ENCODE results near the gene TRAFD1. TPM values are rescaled to one million over a fixed set of nuclear protein-coding genes. Genes with fewer than 3 reads are reported as not detected.

The TRAFD1 gene
- total RNA-seq, 4 donors from 2014 or later = 28.2 to 37.7 (median 30.2) TPM

DNA sequence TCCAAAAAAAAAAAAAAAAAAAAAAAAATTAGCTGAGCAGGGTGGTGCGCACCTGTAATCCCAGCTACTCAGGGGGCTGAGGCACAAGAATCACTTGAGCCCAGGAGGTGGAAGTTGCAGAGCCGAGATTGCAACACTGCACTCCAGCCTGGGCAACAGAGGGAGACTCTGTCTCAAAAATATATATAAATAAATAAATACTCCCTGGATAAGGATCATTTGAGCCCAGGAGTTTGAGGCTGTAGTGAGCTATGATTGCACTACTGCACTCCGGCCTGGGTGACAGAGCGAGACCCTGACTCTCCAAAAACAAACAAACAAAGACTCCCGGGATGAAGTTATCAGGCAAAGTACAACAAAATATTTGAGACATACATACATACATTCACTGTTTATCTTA is 13.4 kb upstream of the TRAFD1 start:
- Histone ChIP-seq H3K4me3 (no peak overlapping the region), H3K9me3 (no peaks in the 10 kb centered on the region), H3K36me3 (no peaks in the 10 kb centered on the region), H3K4me1 (peaks cover 0 to 22% (median 6%) of the 10 kb centered on the region in 3 donors), H3K27ac (no peak overlapping the region), H3K27me3 (no peaks in the 10 kb centered on the region)
- TF ChIP-seq, protein P1, sequence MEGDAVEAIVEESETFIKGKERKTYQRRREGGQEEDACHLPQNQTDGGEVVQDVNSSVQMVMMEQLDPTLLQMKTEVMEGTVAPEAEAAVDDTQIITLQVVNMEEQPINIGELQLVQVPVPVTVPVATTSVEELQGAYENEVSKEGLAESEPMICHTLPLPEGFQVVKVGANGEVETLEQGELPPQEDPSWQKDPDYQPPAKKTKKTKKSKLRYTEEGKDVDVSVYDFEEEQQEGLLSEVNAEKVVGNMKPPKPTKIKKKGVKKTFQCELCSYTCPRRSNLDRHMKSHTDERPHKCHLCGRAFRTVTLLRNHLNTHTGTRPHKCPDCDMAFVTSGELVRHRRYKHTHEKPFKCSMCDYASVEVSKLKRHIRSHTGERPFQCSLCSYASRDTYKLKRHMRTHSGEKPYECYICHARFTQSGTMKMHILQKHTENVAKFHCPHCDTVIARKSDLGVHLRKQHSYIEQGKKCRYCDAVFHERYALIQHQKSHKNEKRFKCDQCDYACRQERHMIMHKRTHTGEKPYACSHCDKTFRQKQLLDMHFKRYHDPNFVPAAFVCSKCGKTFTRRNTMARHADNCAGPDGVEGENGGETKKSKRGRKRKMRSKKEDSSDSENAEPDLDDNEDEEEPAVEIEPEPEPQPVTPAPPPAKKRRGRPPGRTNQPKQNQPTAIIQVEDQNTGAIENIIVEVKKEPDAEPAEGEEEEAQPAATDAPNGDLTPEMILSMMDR (IDR thresholded peaks at IDR 0.05) = peak in 1 of 4 experiments; percentile 11
- TF ChIP-seq POLR2A (IDR thresholded peaks at IDR 0.05) = no peak
- ATAC-seq = no peak
- 68 to 75% methylated on average over 5 of the region's 5 CpGs for WGBS, 2 donors (ENCODE audit: low coverage in 1 of 2)

DNA sequence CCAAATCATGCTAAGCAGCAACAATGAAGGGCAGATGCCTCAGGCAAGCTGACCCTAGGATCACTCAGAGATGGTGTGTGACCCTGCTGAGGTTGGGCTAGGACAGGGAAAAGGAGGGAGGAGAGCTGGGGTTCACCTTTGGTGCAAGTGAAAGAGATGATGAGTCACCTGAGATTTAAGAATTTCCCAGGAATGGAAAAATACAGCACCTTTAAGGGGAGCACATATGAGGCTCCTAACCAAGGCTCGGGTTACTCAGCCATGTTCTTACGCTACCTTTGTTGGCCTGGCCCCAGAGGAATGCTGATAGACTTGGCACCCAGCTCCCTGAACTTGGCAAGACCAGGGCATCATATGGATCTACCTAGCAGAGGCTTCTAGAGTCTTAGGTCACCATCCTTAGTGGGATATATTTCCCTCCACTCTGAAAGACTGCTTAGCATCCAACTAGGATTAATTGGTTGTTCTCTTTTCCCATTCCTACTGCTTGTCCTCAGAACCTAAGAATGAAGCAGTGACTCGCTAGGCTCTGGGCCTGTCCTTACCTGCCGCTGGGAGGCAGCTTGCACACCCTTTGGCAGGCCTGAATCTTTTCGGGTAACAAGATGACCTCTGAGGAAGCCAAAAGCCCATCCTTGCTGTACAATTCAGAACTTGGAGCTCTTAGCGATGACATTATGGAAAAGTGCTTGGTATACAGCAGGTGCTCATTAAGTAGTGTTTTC is 12.8 kb upstream of the TRAFD1 start:
- Histone ChIP-seq H3K4me3 (no peak overlapping the region), H3K27me3 (no peaks in the 10 kb centered on the region), H3K9me3 (no peaks in the 10 kb centered on the region), H3K36me3 (no peaks in the 10 kb centered on the region), H3K27ac (no peak overlapping the region), H3K4me1 (peaks cover 0 to 16% (median 3%) of the 10 kb centered on the region in 3 donors)
- no peak for TF ChIP-seq POLR2A (IDR thresholded peaks at IDR 0.05)
- no peak for TF ChIP-seq EP300 (IDR thresholded peaks at IDR 0.05)
- TF ChIP-seq, protein P1 (IDR thresholded peaks at IDR 0.05) = no peak
- TF ChIP-seq POLR2AphosphoS5 (IDR thresholded peaks at IDR 0.05) = no peak
- no peak for ATAC-seq
- 85% methylated on average over 5 of the region's 6 CpGs for WGBS, 2 donors (ENCODE audit: low coverage in 1 of 2)

DNA sequence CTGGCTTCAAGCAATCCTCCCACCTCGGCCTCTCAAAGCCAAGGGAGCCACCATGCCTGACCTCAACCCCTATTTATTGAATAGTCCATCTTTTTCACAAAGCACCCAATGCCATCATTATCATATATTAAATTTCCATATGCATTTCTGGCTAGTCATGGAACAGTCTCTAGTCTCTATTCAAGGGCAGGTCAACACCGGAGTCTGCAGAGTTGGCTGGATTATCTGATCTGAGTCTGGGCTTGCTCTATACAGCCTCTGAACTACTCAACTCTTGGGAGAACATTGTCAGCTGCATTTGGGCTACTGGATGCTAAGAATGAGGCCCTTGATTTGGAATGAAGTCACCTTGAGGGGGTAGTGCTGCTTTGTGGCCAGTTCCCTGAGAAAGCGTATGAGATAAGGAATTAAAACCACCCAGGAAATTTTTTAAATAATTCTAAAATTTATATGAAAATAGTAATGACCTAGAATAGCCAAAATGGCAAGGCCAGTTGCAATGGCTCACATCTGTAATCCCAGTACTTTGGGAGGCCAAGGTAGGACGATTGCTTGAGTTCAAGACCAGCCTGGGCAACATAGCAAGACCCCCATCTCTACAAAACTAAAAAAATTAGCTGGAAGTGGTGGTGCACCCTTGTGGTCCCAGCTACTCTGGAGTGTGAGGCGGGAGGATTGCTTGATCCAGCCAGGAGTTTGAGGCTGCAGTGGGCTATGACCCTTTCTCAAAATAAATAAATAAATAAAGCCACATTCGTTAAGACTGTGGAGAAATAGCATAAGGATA is 9.9 kb upstream of the TRAFD1 start:
- Histone ChIP-seq H3K36me3 (no peaks in the 10 kb centered on the region), H3K27ac (no peak overlapping the region), H3K4me1 (no peaks in the 10 kb centered on the region), H3K9me3 (no peaks in the 10 kb centered on the region), H3K27me3 (no peaks in the 10 kb centered on the region), H3K4me3 (no peak overlapping the region)
- no peak for TF ChIP-seq EP300 (IDR thresholded peaks at IDR 0.05)
- no peak for ATAC-seq
- 87 to 89% methylated on average over 4 to 6 of the region's 6 CpGs for WGBS, 2 donors (ENCODE audit: low coverage in 1 of 2)

DNA sequence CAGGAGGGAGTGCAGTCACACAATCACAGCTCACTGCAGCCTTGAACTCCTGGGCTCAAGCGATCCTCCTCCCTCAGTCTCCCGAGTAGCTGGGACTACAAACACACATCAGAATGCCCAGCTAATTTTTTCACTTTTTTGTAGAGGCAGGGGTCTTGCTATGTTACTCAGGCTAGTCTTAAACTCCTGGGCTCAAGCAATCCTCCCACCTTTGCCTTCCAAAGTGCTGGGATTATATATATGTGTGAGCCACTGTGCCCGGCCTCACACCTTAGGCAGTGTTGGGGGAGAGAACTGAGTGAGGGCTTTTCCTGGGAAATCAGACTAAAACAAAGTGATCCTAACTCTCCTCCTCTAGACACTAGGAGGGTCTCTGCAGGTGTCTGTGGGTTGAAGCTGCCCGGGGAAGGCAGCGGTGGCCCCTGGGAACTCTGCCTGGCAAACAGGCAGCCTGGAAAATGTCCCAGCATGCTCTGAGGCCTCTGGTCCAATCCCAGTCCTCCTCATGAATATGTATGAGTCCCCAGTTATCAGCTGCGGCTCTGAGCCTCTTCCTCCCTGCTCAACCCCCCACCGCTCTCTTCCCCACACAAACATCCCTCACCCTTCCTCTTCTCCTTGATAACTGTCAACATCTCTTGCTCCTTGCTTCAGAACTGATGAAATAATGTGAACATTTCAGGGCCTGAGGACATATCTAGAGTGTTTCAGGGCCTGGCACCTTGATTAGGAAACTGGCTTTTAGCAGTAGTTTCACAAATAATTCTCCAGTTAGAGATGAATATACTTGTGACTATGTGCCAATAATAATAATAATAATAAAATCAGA is 8.9 kb upstream of the TRAFD1 start:
- peak; percentile 81 for ATAC-seq
- Histone ChIP-seq H3K27ac (peak overlapping the region in 3 of 4 donors; percentile 31 to 61 (median 38)), H3K4me3 (no peak overlapping the region), H3K27me3 (no peaks in the 10 kb centered on the region), H3K4me1 (peaks cover 0 to 5% (median under 1%) of the 10 kb centered on the region in 3 donors), H3K36me3 (no peaks in the 10 kb centered on the region), H3K9me3 (no peaks in the 10 kb centered on the region)
- WGBS, 2 donors (ENCODE audit: low coverage in 1 of 2) = 20 to 55% methylated on average over 3 to 4 of the region's 7 CpGs
- TF ChIP-seq POLR2A (IDR thresholded peaks at IDR 0.05) (no peak), EP300 (IDR thresholded peaks at IDR 0.05) (no peak), POLR2AphosphoS5 (IDR thresholded peaks at IDR 0.05) (no peak)
- TF ChIP-seq, protein P1 (IDR thresholded peaks at IDR 0.05) = no peak

DNA sequence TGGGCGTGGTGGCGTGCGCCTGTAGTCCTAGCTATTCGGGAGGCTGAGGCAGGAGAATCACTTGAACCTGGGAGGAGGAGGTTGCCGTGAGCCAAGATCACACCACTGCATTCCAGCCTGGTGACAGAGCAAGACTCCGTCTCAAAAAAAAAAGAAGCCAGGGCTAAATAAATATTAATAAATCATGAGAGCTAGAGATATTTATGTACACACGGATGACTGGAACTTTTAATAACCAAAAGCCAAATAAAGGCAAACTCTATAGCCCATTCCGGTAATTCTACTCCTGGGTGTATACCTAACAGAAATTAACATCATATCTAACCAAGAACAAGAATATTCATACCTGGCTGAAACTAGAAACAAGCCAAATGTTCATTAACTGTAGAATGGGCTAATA is 7.7 kb upstream of the TRAFD1 start:
- TF ChIP-seq POLR2A (IDR thresholded peaks at IDR 0.05) = no peak
- TF ChIP-seq POLR2AphosphoS5 (IDR thresholded peaks at IDR 0.05) = no peak
- TF ChIP-seq, protein P1 (IDR thresholded peaks at IDR 0.05) = no peak
- no peak for TF ChIP-seq EP300 (IDR thresholded peaks at IDR 0.05)

More for the DNA sequence above, 7.7 kb upstream of the TRAFD1 start:
- Histone ChIP-seq H3K4me3 (no peak overlapping the region), H3K9me3 (no peaks in the 10 kb centered on the region), H3K27me3 (no peaks in the 10 kb centered on the region), H3K36me3 (no peaks in the 10 kb centered on the region), H3K27ac (no peak overlapping the region), H3K4me1 (peaks cover 4 to 17% (median 13%) of the 10 kb centered on the region in 3 donors)
- 51 to 65% methylated on average over 2 to 4 of the region's 8 CpGs for WGBS, 2 donors (ENCODE audit: low coverage in 1 of 2)
- no peak for ATAC-seq
